NCI-H128 (cell line): ENCODE measurements around the gene KCNAB2.

Source experiments
- DNase-seq: peaks from one replicate; lab custom pipeline; 2025; ENCODE audit not compliant: unreplicated experiment; lab: John Stamatoyannopoulos, UW

KCNAB2 gene

GRCh38 chr1:6144647-6145395 is 99.1 kb downstream of the KCNAB2 start:
- DNase-seq: no peak

- DNase-seq: no peak
These were observed 99.7 kb downstream of the KCNAB2 start for GRCh38 chr1:6145396-6145750.

GRCh38 chr1:6145864-6146410 is 100.2 kb downstream of the KCNAB2 start:
- DNase-seq: no peak

GRCh38 chr1:6148497-6149241 is 103.0 kb downstream of the KCNAB2 start:
- DNase-seq: peak; percentile 40

- no peak for DNase-seq
These were observed 103.9 kb downstream of the KCNAB2 start for GRCh38 chr1:6149597-6149996.

GRCh38 chr1:6150006-6150938 is 104.6 kb downstream of the KCNAB2 start:
- DNase-seq: no peak
